Left ventricle myocardium inferior (tissue), 1 donor: ENCODE results near the gene MGMT. TPM values are rescaled to one million over a fixed set of nuclear protein-coding genes. Genes with fewer than 3 reads are reported as not detected.

Experiments
- DNase-seq: peaks from one replicate; pipeline ENCODE4 v3.0.0-alpha.2; 2020
- H3K27ac ChIP-seq: fragments of 200-600 bp; replicated peaks from 2 replicates; pipeline ENCODE4 v1.8.0; 2021
- H3K27me3 ChIP-seq: fragments of 200-600 bp; 2 replicates; pipeline ENCODE4 v1.8.0; 2021; ENCODE audit warnings: low read depth
- H3K36me3 ChIP-seq: fragments of 200-600 bp; 2 replicates; pipeline ENCODE4 v1.8.0; 2021
- H3K4me1 ChIP-seq: fragments of 200-600 bp; 2 replicates; pipeline ENCODE4 v1.8.0; 2021
- H3K4me3 ChIP-seq: fragments of 200-600 bp; 2 replicates; pipeline ENCODE4 v1.8.0; 2021; ENCODE audit warnings: mild to moderate bottlenecking, moderate library complexity
- H3K9me3 ChIP-seq: fragments of 200-600 bp; replicated peaks from 2 replicates; pipeline ENCODE4 v1.8.0; 2021
- intact Hi-C: fragments of 100-400 bp; cut with micrococcal nuclease; formaldehyde crosslinking; loops from one replicate; pipeline ENCODE4 v1.11.0; 2022
- total RNA-seq: library from RNA; stranded (reverse); fragmentation: NEBNext Ultra II Directional; extraction: Animal tissue kit (Norgen Biotek cat#: 25700); gene quantifications from one replicate; pipeline ENCODE4 v1.2.1, GENCODE V29; 2021
- TF ChIP-seq, protein P1 (sequence below): fragments of 200-600 bp; IDR thresholded peaks from 2 replicates; pipeline ENCODE4 v1.8.0; 2021; ENCODE audit warnings: antibody characterized with exemption, mild to moderate bottlenecking, borderline replicate concordance
- donor health status: DM: no; HTN: yes; CAD: no; lungs with severe emphysema.

Gene MGMT
- total RNA-seq, 1 donor from 2014 or later, result 15.4 TPM

GRCh38 chr10:129526943-129527342 is 59.9 kb downstream of the MGMT start:
- TF ChIP-seq, protein P1, sequence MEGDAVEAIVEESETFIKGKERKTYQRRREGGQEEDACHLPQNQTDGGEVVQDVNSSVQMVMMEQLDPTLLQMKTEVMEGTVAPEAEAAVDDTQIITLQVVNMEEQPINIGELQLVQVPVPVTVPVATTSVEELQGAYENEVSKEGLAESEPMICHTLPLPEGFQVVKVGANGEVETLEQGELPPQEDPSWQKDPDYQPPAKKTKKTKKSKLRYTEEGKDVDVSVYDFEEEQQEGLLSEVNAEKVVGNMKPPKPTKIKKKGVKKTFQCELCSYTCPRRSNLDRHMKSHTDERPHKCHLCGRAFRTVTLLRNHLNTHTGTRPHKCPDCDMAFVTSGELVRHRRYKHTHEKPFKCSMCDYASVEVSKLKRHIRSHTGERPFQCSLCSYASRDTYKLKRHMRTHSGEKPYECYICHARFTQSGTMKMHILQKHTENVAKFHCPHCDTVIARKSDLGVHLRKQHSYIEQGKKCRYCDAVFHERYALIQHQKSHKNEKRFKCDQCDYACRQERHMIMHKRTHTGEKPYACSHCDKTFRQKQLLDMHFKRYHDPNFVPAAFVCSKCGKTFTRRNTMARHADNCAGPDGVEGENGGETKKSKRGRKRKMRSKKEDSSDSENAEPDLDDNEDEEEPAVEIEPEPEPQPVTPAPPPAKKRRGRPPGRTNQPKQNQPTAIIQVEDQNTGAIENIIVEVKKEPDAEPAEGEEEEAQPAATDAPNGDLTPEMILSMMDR, result no peak
- intact Hi-C loops, result no loop called here
- Histone ChIP-seq H3K36me3 (no peaks in the 10 kb centered on the region), H3K27me3 (no peaks in the 10 kb centered on the region), H3K4me3 (no peak overlapping the region), H3K4me1 (peaks cover 13% of the 10 kb centered on the region), H3K9me3 (no peaks in the 10 kb centered on the region), H3K27ac (no peak overlapping the region)
- no peak for DNase-seq

DNA sequence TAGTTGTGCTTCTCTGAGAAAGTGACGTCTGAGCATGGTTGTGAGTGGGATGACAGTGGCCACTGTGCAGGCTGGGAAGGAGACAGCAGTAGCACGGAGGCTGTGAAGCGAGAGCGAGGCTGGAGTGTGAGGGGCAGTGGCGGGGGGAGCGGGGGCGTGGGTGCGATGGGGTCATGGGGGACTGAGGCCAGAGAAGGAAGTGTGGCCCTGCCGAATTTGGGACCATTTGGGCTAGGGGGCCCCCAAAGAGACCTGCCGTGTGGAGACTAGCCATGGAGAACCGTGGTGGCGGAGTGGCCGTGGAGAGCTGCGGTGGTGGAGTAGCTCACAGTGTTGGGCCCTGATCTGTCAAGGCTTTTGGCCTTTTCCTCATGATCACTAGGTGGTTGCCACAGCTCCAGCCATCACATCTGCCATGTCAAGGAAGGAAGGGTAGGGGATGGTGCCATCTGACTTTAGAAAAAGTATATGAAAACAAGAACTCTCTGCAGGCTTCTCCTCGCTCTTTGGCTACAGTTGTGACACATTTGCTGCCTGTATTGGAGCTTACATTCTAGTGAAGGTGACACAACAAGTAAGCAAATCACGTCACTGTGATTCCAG is 61.4 kb downstream of the MGMT start:
- no peak for DNase-seq
- TF ChIP-seq, protein P1, result no peak
- no peaks in the 10 kb centered on the region for H3K36me3 ChIP-seq
- peaks cover 28% of the 10 kb centered on the region for H3K4me1 ChIP-seq
- no peak overlapping the region for H3K4me3 ChIP-seq
- intact Hi-C loops, result no loop called here
- H3K27ac ChIP-seq, result no peak overlapping the region
- no peaks in the 10 kb centered on the region for H3K27me3 ChIP-seq
- H3K9me3 ChIP-seq, result no peaks in the 10 kb centered on the region

DNA sequence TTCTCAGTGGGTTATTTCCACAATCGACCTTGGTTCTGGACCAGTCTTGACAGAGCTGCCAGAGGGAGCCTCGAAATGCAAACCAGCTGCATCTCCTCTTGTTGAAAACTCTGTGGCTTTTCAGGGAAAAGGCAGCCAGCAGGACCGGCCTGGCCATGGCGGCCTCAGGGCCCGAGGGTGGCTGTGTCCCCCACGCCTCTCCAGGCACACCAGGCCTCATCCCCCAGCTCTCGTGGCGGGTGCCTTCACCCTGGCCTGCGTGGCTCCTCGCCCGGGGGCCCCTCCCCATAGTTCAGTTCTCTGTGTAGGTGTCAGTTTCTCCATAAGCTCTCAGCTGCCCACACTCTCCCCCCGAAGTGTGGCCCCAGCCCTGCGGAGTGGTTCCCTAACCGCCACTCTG is 63.5 kb downstream of the MGMT start:
- no peak for DNase-seq
- Histone ChIP-seq H3K4me1 (peaks cover 29% of the 10 kb centered on the region), H3K27ac (no peak overlapping the region), H3K9me3 (no peaks in the 10 kb centered on the region), H3K27me3 (no peaks in the 10 kb centered on the region), H3K36me3 (no peaks in the 10 kb centered on the region), H3K4me3 (no peak overlapping the region)
- TF ChIP-seq, protein P1, result no peak
- intact Hi-C loops, result no loop called here

DNA sequence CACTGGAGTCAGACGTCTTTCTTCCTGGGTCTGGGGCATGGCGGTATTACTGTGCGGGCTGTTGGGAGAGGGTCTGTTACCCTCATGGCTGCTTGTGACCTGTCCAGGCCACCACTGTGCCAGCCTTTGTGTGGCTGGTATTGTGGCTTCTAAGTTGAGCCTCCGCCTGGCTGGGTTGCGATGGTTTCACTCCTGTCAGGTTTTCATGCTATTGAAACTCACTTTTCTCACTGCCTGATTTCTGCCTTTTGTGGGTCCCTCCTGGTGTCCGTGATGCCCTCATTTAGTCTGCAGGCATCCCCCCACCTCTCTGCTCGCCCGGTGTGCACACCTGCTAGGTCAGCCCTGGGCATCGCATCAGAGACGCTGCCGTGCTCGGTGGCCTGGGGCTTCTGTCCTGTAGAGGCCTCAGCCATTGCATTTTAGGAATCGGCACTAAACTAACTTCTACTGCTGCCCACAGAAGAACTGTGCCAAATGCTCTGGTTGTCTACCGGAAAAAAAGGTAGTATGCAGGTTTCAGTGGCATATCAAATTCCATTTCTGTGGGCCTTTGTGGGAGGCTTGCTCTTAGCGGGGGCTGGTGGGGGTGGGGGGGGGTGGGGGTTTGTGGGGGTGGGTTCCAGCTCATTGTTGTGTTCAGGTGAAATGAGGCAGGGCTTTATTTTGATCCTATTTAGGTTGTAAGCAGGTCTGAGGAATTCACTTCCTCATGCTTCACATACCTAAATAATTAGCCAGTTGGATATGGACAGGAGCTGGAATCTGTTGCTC is 64.3 kb downstream of the MGMT start:
- intact Hi-C loops, result no loop called here
- no peak for DNase-seq
- Histone ChIP-seq H3K27ac (no peak overlapping the region), H3K4me3 (no peak overlapping the region), H3K4me1 (peaks cover 24% of the 10 kb centered on the region), H3K27me3 (no peaks in the 10 kb centered on the region), H3K9me3 (no peaks in the 10 kb centered on the region), H3K36me3 (peaks cover 4% of the 10 kb centered on the region)
- TF ChIP-seq, protein P1, result no peak

- intact Hi-C loops, result no loop called here
- TF ChIP-seq, protein P1, result no peak
- DNase-seq, result no peak
These were observed 65.1 kb downstream of the MGMT start for GRCh38 chr10:129531969-129532660.

More at GRCh38 chr10:129531969-129532660, 65.1 kb downstream of the MGMT start:
- no peak overlapping the region for H3K4me3 ChIP-seq
- peaks cover 10% of the 10 kb centered on the region for H3K36me3 ChIP-seq
- no peaks in the 10 kb centered on the region for H3K27me3 ChIP-seq
- peaks cover 24% of the 10 kb centered on the region for H3K4me1 ChIP-seq
- no peaks in the 10 kb centered on the region for H3K9me3 ChIP-seq
- no peak overlapping the region for H3K27ac ChIP-seq
